Liver (tissue), 9 donors: ENCODE measurements around the gene TPK1. TPM values are rescaled to one million over a fixed set of nuclear protein-coding genes. Genes with fewer than 3 reads are reported as not detected.

Experiments
- DNase-seq: peaks from one replicate; pipeline ENCODE4 v3.0.0-alpha.2; 2017; ENCODE audit warnings: low spot score
- H3K27ac ChIP-seq, 2 donors: one replicate each; pipeline ENCODE4 v1.7.0; 2013; ENCODE audit warnings: inconsistent platforms in 2 of 2, low read length in 2 of 2, control low read depth in 1 of 2, low read depth in 1 of 2, mild to moderate bottlenecking in 1 of 2
- H3K27me3 ChIP-seq, 4 donors: one replicate each; pipeline versions ENCODE4 v1.6.1 to v1.7.0; 2013; ENCODE audit warnings: low read length in 3 of 4, inconsistent platforms in 1 of 4, mild to moderate bottlenecking in 1 of 4, moderate library complexity in 1 of 4; ENCODE audit not compliant: control insufficient read depth in 4 of 4, insufficient read depth in 4 of 4
- H3K36me3 ChIP-seq, 4 donors: one replicate each; pipeline versions ENCODE4 v1.6.1 to v1.7.0; 2013; ENCODE audit warnings: low read length in 3 of 4, mild to moderate bottlenecking in 3 of 4, low read depth in 1 of 4, moderate library complexity in 1 of 4; ENCODE audit not compliant: control insufficient read depth in 4 of 4, insufficient read depth in 3 of 4
- H3K4me1 ChIP-seq, 4 donors: one replicate each; pipeline versions ENCODE4 v1.6.1 to v1.7.0; 2013; ENCODE audit warnings: low read length in 3 of 4, mild to moderate bottlenecking in 3 of 4, moderate library complexity in 1 of 4; ENCODE audit not compliant: control insufficient read depth in 4 of 4, insufficient read depth in 4 of 4
- H3K4me3 ChIP-seq, 3 donors: one replicate each; pipeline versions ENCODE4 v1.6.1 to v1.7.0; 2013; ENCODE audit warnings: low read length in 3 of 3, control low read depth in 1 of 3, low read depth in 1 of 3, mild to moderate bottlenecking in 1 of 3
- H3K9ac ChIP-seq, 2 donors: one replicate each; pipeline ENCODE4 v1.7.0; 2013; ENCODE audit warnings: low read length in 2 of 2, mild to moderate bottlenecking in 2 of 2, moderate library complexity in 2 of 2, control low read depth in 1 of 2, low read depth in 1 of 2
- H3K9me3 ChIP-seq, 4 donors: one replicate each; pipeline versions ENCODE4 v1.6.1 to v1.7.0; 2013; ENCODE audit warnings: low read length in 3 of 4; ENCODE audit not compliant: control insufficient read depth in 4 of 4
- EGR1 ChIP-seq, 2 donors: IDR thresholded peaks; 2 replicates each; pipeline ENCODE4 v1.6.1; 2016 to 2018; ENCODE audit warnings: antibody characterized with exemption in 2 of 2, low read depth in 2 of 2
- FOXA1 ChIP-seq: IDR thresholded peaks from 2 replicates; pipeline ENCODE4 v1.6.1; 2016; ENCODE audit warnings: antibody characterized with exemption
- FOXA2 ChIP-seq: IDR thresholded peaks from 2 replicates; pipeline ENCODE4 v1.6.1; 2016; ENCODE audit warnings: antibody characterized with exemption
- GABPA ChIP-seq, 2 donors: IDR thresholded peaks in 1 of 2; conservative IDR thresholded peaks in 1 of 2; 2 replicates each; pipeline ENCODE4 v1.6.1; 2016; ENCODE audit warnings: antibody characterized with exemption in 2 of 2, mild to moderate bottlenecking in 1 of 2, moderate library complexity in 1 of 2
- HNF4A ChIP-seq, 2 donors: conservative IDR thresholded peaks; 2 replicates each; pipeline ENCODE4 v1.6.1; 2016; ENCODE audit warnings: antibody characterized with exemption in 2 of 2, mild to moderate bottlenecking in 2 of 2
- JUND ChIP-seq, 2 donors: IDR thresholded peaks; 2 replicates each; pipeline ENCODE4 v1.6.1; 2016; ENCODE audit warnings: antibody characterized with exemption in 2 of 2
- MAX ChIP-seq: IDR thresholded peaks from 2 replicates; pipeline ENCODE4 v1.6.1; 2016; ENCODE audit warnings: antibody characterized with exemption
- NR2F2 ChIP-seq: IDR thresholded peaks from 2 replicates; pipeline ENCODE4 v1.6.1; 2016; ENCODE audit warnings: antibody characterized with exemption
- RAD21 ChIP-seq, 2 donors: IDR thresholded peaks; 2 replicates each; pipeline ENCODE4 v1.6.1; 2016; ENCODE audit warnings: antibody characterized with exemption in 2 of 2, mild to moderate bottlenecking in 2 of 2
- RXRA ChIP-seq, 2 donors: IDR thresholded peaks; 2 replicates each; pipeline ENCODE4 v1.6.1; 2017 to 2018; ENCODE audit warnings: antibody characterized with exemption in 2 of 2, mild to moderate bottlenecking in 1 of 2
- SP1 ChIP-seq: IDR thresholded peaks from 2 replicates; pipeline ENCODE4 v1.6.1; 2018; ENCODE audit warnings: antibody characterized with exemption, mild to moderate bottlenecking
- TAF1 ChIP-seq: conservative IDR thresholded peaks from 2 replicates; pipeline ENCODE4 v1.6.1; 2016; ENCODE audit warnings: antibody characterized with exemption, mild to moderate bottlenecking
- YY1 ChIP-seq: IDR thresholded peaks from 2 replicates; pipeline ENCODE4 v1.6.1; 2016; ENCODE audit warnings: antibody characterized with exemption, mild to moderate bottlenecking
- ZBTB33 ChIP-seq: IDR thresholded peaks from 2 replicates; pipeline ENCODE4 v1.6.1; 2016; ENCODE audit warnings: antibody characterized with exemption
- WGBS: extraction: QIAGEN DNeasy Blood & Tissue Kit; methylation state at CpG from one replicate; pipeline ENCODE4 v1.1.7; 2013; 5-methylcytosine and 5-hydroxymethylcytosine counted together
- polyA plus RNA-seq, 2 donors: library from polyadenylated mRNA; stranded (reverse) in 1 of 2; unstranded in 1 of 2; fragments of 200-250 nt in 1 of 2; fragments of >200 nt in 1 of 2; fragmentation: Nextera tagmentation in 1 of 2; extraction: Ambion mirVana in 1 of 2; gene quantifications; one replicate each; pipeline versions ENCODE4 v1.2.1 to v1.2.3, GENCODE V29; 2013 to 2015
- total RNA-seq, 2 donors: library from RNA; depleted of rRNA; stranded (reverse); fragments of >200 nt; gene quantifications; one replicate each; pipeline ENCODE4 v1.2.3, GENCODE V29; 2014
- TF ChIP-seq, protein P1 (sequence below): IDR thresholded peaks from 2 replicates; pipeline ENCODE4 v1.6.1; 2016; ENCODE audit warnings: antibody characterized with exemption
- TF ChIP-seq, protein P2 (sequence below): fragments of 150-350 bp; IDR thresholded peaks from 2 replicates; pipeline ENCODE4 v1.5.1; 2017; ENCODE audit warnings: improper control_type of control experiment, low read depth, low read length; ENCODE audit not compliant: missing input control
- TF ChIP-seq, protein P3 (sequence below): IDR thresholded peaks from 2 replicates; pipeline ENCODE4 v1.6.1; 2016; ENCODE audit warnings: antibody characterized with exemption, mild to moderate bottlenecking
- donor health status: healthy.
- donor health status: healthy.
- donor health status: healthy.
- donor health status: healthy.
- donor health status: healthy.

The TPK1 gene
- total and polyA plus RNA-seq, 4 donors = 2.2 to 7.5 (median 3.3) TPM

GRCh38 chr7:144517749-144518148, 318.1 kb downstream of the TPK1 start:
- TF ChIP-seq HNF4A (conservative IDR thresholded peaks at IDR 0.05) (no peak), TAF1 (no peak), EGR1 (IDR thresholded peaks at IDR 0.05; ENCODE audit: low read depth in 2 of 2) (no peak), FOXA1 (no peak), JUND (IDR thresholded peaks at IDR 0.05) (no peak), ZBTB33 (no peak)
- Histone ChIP-seq H3K9ac (no peak overlapping the region), H3K4me3 (no peak overlapping the region), H3K27ac (no peak overlapping the region), H3K9me3 (no peaks in the 10 kb centered on the region), H3K36me3 (no peaks in the 10 kb centered on the region), H3K27me3 (no peaks in the 10 kb centered on the region), H3K4me1 (no peaks in the 10 kb centered on the region)
- WGBS = 68% methylated on average over 3 of the region's 3 CpGs
- no peak for DNase-seq

DNA sequence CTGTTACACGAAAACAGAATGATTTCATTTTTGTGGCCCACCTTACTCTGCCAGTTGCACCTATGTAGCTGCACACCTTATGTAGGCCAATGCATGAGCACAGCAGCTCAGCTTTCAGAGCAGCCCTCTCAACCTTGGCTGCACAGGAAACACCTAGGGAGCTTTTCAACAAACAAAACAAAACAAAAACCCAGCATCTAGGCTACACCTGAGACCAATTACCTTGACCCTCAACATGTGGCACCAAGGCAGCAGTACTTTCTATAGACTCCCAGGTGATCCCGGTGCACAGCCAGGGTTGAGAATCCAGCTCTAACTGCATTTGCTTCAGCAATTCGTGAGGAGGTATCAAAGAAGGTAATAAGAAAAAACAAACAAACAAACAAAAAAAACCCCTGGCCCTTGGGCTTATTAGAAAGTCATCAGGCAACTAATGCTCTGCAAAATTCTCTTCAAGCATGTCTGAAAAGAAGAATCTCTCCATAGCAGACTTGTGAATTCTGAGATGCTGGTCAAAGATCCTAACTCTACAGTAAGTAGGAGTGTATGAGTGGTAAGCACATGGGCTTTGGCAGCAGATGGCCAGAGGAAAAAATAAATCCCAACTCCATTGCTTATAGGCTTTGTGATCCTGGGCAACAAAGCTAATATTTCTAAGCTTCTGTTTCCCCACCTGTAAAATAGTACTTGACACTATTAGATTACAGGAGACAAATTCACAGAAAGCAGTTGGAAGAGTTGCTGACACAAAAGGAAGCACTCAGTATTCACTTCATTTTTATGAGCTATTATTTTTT, 318.9 kb downstream of the TPK1 start:
- Histone ChIP-seq H3K9me3 (no peaks in the 10 kb centered on the region), H3K9ac (no peak overlapping the region), H3K4me3 (no peak overlapping the region), H3K36me3 (no peaks in the 10 kb centered on the region), H3K27me3 (no peaks in the 10 kb centered on the region), H3K27ac (no peak overlapping the region), H3K4me1 (no peaks in the 10 kb centered on the region)
- TF ChIP-seq NR2F2 (no peak), ZBTB33 (no peak), EGR1 (IDR thresholded peaks at IDR 0.05; ENCODE audit: low read depth in 2 of 2) (no peak), FOXA1 (no peak), FOXA2 (no peak), YY1 (no peak), JUND (IDR thresholded peaks at IDR 0.05) (no peak), GABPA (IDR thresholded peaks at IDR 0.05 in 1 of 2, conservative IDR thresholded peaks at IDR 0.05 in 1 of 2) (no peak), RAD21 (IDR thresholded peaks at IDR 0.05) (no peak), RXRA (IDR thresholded peaks at IDR 0.05) (no peak), SP1 (no peak), MAX (no peak), HNF4A (conservative IDR thresholded peaks at IDR 0.05) (no peak), TAF1 (no peak)
- TF ChIP-seq, protein P1, sequence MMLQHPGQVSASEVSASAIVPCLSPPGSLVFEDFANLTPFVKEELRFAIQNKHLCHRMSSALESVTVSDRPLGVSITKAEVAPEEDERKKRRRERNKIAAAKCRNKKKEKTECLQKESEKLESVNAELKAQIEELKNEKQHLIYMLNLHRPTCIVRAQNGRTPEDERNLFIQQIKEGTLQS = no peak
- TF ChIP-seq, protein P2, sequence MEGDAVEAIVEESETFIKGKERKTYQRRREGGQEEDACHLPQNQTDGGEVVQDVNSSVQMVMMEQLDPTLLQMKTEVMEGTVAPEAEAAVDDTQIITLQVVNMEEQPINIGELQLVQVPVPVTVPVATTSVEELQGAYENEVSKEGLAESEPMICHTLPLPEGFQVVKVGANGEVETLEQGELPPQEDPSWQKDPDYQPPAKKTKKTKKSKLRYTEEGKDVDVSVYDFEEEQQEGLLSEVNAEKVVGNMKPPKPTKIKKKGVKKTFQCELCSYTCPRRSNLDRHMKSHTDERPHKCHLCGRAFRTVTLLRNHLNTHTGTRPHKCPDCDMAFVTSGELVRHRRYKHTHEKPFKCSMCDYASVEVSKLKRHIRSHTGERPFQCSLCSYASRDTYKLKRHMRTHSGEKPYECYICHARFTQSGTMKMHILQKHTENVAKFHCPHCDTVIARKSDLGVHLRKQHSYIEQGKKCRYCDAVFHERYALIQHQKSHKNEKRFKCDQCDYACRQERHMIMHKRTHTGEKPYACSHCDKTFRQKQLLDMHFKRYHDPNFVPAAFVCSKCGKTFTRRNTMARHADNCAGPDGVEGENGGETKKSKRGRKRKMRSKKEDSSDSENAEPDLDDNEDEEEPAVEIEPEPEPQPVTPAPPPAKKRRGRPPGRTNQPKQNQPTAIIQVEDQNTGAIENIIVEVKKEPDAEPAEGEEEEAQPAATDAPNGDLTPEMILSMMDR = no peak
- TF ChIP-seq, protein P3, sequence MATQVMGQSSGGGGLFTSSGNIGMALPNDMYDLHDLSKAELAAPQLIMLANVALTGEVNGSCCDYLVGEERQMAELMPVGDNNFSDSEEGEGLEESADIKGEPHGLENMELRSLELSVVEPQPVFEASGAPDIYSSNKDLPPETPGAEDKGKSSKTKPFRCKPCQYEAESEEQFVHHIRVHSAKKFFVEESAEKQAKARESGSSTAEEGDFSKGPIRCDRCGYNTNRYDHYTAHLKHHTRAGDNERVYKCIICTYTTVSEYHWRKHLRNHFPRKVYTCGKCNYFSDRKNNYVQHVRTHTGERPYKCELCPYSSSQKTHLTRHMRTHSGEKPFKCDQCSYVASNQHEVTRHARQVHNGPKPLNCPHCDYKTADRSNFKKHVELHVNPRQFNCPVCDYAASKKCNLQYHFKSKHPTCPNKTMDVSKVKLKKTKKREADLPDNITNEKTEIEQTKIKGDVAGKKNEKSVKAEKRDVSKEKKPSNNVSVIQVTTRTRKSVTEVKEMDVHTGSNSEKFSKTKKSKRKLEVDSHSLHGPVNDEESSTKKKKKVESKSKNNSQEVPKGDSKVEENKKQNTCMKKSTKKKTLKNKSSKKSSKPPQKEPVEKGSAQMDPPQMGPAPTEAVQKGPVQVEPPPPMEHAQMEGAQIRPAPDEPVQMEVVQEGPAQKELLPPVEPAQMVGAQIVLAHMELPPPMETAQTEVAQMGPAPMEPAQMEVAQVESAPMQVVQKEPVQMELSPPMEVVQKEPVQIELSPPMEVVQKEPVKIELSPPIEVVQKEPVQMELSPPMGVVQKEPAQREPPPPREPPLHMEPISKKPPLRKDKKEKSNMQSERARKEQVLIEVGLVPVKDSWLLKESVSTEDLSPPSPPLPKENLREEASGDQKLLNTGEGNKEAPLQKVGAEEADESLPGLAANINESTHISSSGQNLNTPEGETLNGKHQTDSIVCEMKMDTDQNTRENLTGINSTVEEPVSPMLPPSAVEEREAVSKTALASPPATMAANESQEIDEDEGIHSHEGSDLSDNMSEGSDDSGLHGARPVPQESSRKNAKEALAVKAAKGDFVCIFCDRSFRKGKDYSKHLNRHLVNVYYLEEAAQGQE = no peak
- DNase-seq = no peak
- WGBS = 84% methylated on average over 3 of the region's 3 CpGs
